WTC11 (cell line): ENCODE measurements around the gene WNT5A.

Source experiments
- ATF1 ChIP-seq: sonication (generic); formaldehyde crosslinking; IDR thresholded peaks from 2 replicates; pipeline ENCODE4 v1.8.1; 2023; ENCODE audit warnings: mild to moderate bottlenecking, moderate library complexity, missing genetic modification reagents
- ATF2 ChIP-seq: sonication (generic); formaldehyde crosslinking; IDR thresholded peaks from 2 replicates; pipeline ENCODE4 v1.8.1; 2022; ENCODE audit warnings: low read depth, missing genetic modification reagents, borderline replicate concordance
- CTCF ChIP-seq: fragments of 200-600 bp; IDR thresholded peaks from 2 replicates; pipeline ENCODE4 v1.8.0; 2022; ENCODE audit warnings: antibody characterized with exemption
- E2F5 ChIP-seq: sonication (generic); formaldehyde crosslinking; IDR thresholded peaks from 2 replicates; pipeline ENCODE4 v1.8.1; 2022; ENCODE audit warnings: mild to moderate bottlenecking, moderate library complexity, missing genetic modification reagents
- ELF4 ChIP-seq: sonication (generic); formaldehyde crosslinking; IDR thresholded peaks from 2 replicates; pipeline ENCODE4 v1.8.1; 2022; ENCODE audit warnings: low read depth, mild to moderate bottlenecking, moderate library complexity, missing genetic modification reagents
- FOXP4 ChIP-seq: sonication (generic); formaldehyde crosslinking; IDR thresholded peaks from 2 replicates; pipeline ENCODE4 v1.8.0; 2022; ENCODE audit warnings: mild to moderate bottlenecking, missing genetic modification reagents
- GTF2I ChIP-seq: fragments of 250-450 bp; sonication (Bioruptor Pico); conservative IDR thresholded peaks from 2 replicates; pipeline ENCODE4 v1.4.0; 2021; ENCODE audit warnings: mild to moderate bottlenecking
- MXD4 ChIP-seq: fragments of 250-450 bp; sonication (Bioruptor Pico); IDR thresholded peaks from 2 replicates; pipeline ENCODE4 v1.8.0; 2021; ENCODE audit warnings: mild to moderate bottlenecking, moderate library complexity, borderline replicate concordance
- ZNF121 ChIP-seq: sonication (generic); formaldehyde crosslinking; IDR thresholded peaks from 2 replicates; pipeline ENCODE4 v1.8.0; 2023; ENCODE audit warnings: missing genetic modification reagents
- ZSCAN18 ChIP-seq: fragments of 250-450 bp; sonication (Bioruptor Pico); IDR thresholded peaks from 2 replicates; pipeline ENCODE4 v2.1.2; 2022; ENCODE audit warnings: mild to moderate bottlenecking, moderate library complexity

GRCh38 chr3:55489798-55490132 lies 2.7 kb upstream of the WNT5A start:
- TF ChIP-seq ZNF121 (CRISPR knock-in tag) (no peak), CTCF (no peak), E2F5 (CRISPR knock-in tag) (no peak), GTF2I (no peak), FOXP4 (CRISPR knock-in tag) (0 out of 2 replicates have a peak, but pooled peaks have one; percentile 9), ZSCAN18 (CRISPR knock-in tag) (no peak), ELF4 (no peak), ATF2 (CRISPR knock-in tag) (no peak), MXD4 (no peak), ATF1 (CRISPR knock-in tag) (no peak)
